ENCODE results near the gene DCST1. TPM values are rescaled to one million over a fixed set of nuclear protein-coding genes. Genes with fewer than 3 reads are reported as not detected.

DCST1 gene
- total and polyA plus RNA-seq, 2 of the 8 experiments (the other 6 are each of a cell fraction or from before 2014, with no cell fraction given) = not detected

GRCh38 chr1:155080312-155081228, 46.9 kb downstream of the DCST1 start (continued):
- TF ChIP-seq CBX5 (IDR thresholded peaks at IDR 0.05; ENCODE audit: low read depth, low read length) = no peak
- no peak for TF ChIP-seq JUND (IDR thresholded peaks at IDR 0.05; ENCODE audit: low read length)
- no peak for TF ChIP-seq MAFK (IDR thresholded peaks at IDR 0.05; ENCODE audit: low read depth, low read length)
- no peak for TF ChIP-seq POU5F1 (IDR thresholded peaks at IDR 0.05; ENCODE audit: low read depth, low read length)
- 0 out of 4 replicates have a peak, but pooled peaks of 1 of the 2 experiments have one; percentile 32 for TF ChIP-seq HDAC2 (IDR thresholded peaks at IDR 0.05; ENCODE audit: borderline replicate concordance in 1 of 2, low read depth in 2 of 2, low read length in 2 of 2)
- TF ChIP-seq RXRA (IDR thresholded peaks at IDR 0.05; ENCODE audit: insufficient read depth, low read depth, low read length) = no peak
- TF ChIP-seq USF2 (IDR thresholded peaks at IDR 0.05; ENCODE audit: low read length) = peak; percentile 100
- no peak for TF ChIP-seq BACH1 (IDR thresholded peaks at IDR 0.05; ENCODE audit: low read length)
- no peak for TF ChIP-seq GTF2F1 (IDR thresholded peaks at IDR 0.05; ENCODE audit: borderline replicate concordance, low read depth, low read length)
- no peak for TF ChIP-seq TAF7 (optimal IDR thresholded peaks at IDR 0.05; ENCODE audit: borderline replicate concordance, low read depth, low read length)
- TF ChIP-seq RFX5 (IDR thresholded peaks at IDR 0.05; ENCODE audit: borderline replicate concordance, low read depth, low read length) = no peak
- no peak for TF ChIP-seq NRF1 (IDR thresholded peaks at IDR 0.05; ENCODE audit: low read depth, low read length)
- peak; percentile 49; the same call in 1 of the 2 replicates for TF ChIP-seq TCF12 (IDR thresholded peaks at IDR 0.05; ENCODE audit: low read depth, low read length)
- TF ChIP-seq SP1 (IDR thresholded peaks at IDR 0.05; ENCODE audit: low read depth, low read length) = no peak
- TF ChIP-seq SIN3A (conservative IDR thresholded peaks at IDR 0.05 in 1 of 2, IDR thresholded peaks at IDR 0.05 in 1 of 2; ENCODE audit: low read depth in 1 of 2, low read length in 2 of 2) = peak; percentile 82 to 87; a peak in 3 of 4 replicates
- TF ChIP-seq EP300 (IDR thresholded peaks at IDR 0.05; ENCODE audit: borderline replicate concordance in 1 of 2, low read depth in 2 of 2, low read length in 2 of 2) = 0 out of 3 replicates have a peak, but pooled peaks of 1 of the 2 experiments have one; percentile 42
- TF ChIP-seq RBBP5 (IDR thresholded peaks at IDR 0.05; ENCODE audit: borderline replicate concordance, low read depth, low read length) = peak; percentile 41; the same call in 1 of the 2 replicates
- no peak for TF ChIP-seq SP2 (IDR thresholded peaks at IDR 0.05; ENCODE audit: low read length)
- peak in 1 of 2 experiments; percentile 55; a peak in 1 of 3 replicates for TF ChIP-seq POLR2A (IDR thresholded peaks at IDR 0.05; ENCODE audit: control extremely low read depth in 1 of 2, low read depth in 2 of 2, low read length in 2 of 2)
- TF ChIP-seq EZH2 (IDR thresholded peaks at IDR 0.05; ENCODE audit: low read depth, low read length, severe bottlenecking) = no peak
- TF ChIP-seq CHD2 (IDR thresholded peaks at IDR 0.05; ENCODE audit: low read length) = 0 out of 2 replicates have a peak, but pooled peaks have one; percentile 14
